Sigmoid colon (tissue), 7 donors: Measurements from ENCODE around the gene ZFAND2B. TPM values are rescaled to one million over a fixed set of nuclear protein-coding genes. Genes with fewer than 3 reads are reported as not detected.

Experiments
- DNase-seq: peaks from one replicate; pipeline ENCODE4 v3.0.0-alpha.2; 2019
- H3K27ac ChIP-seq, 4 donors: fragments of 200-600 bp; sonication (generic); one replicate each; pipeline ENCODE4 v1.5.1; 2016 to 2019; ENCODE audit warnings: mild to moderate bottlenecking in 1 of 4
- H3K27me3 ChIP-seq, 3 donors: fragments of 200-600 bp; sonication (generic); one replicate each; pipeline ENCODE4 v1.5.1; 2019; ENCODE audit warnings: mild to moderate bottlenecking in 1 of 3
- H3K36me3 ChIP-seq, 4 donors: fragments of 200-600 bp; sonication (generic); one replicate each; pipeline ENCODE4 v1.5.1; 2016 to 2019
- H3K4me1 ChIP-seq, 4 donors: fragments of 200-600 bp; sonication (generic); one replicate each; pipeline ENCODE4 v1.5.1; 2017 to 2019
- H3K4me3 ChIP-seq, 4 donors: fragments of 200-600 bp; sonication (generic); one replicate each; pipeline ENCODE4 v1.5.1; 2017 to 2019; ENCODE audit warnings: mild to moderate bottlenecking in 2 of 4, moderate library complexity in 1 of 4
- H3K9me3 ChIP-seq, 4 donors: fragments of 200-600 bp in 3 of 4; sonication (generic) in 3 of 4; one replicate each; pipeline versions ENCODE4 v1.5.1 to v1.6.1; 2013 to 2019
- CTCF ChIP-seq, 4 experiments: fragments of 450-650 bp in 3 of 4; fragments of 200-600 bp in 1 of 4; IDR thresholded peaks; one replicate each; pipeline ENCODE4 v1.5.1; 2016 to 2019; ENCODE audit warnings: antibody characterized with exemption in 4 of 4, mild to moderate bottlenecking in 3 of 4, moderate library complexity in 2 of 4
- EP300 ChIP-seq, 4 donors: sonication (generic); formaldehyde crosslinking; IDR thresholded peaks; one replicate each; pipeline ENCODE4 v1.6.1; 2017; ENCODE audit warnings: antibody characterized with exemption in 4 of 4
- POLR2A ChIP-seq, 2 donors: fragments of 450-650 bp; IDR thresholded peaks; one replicate each; pipeline ENCODE4 v1.6.1; 2016; ENCODE audit warnings: antibody characterized with exemption in 2 of 2, mild to moderate bottlenecking in 2 of 2, moderate library complexity in 2 of 2
- POLR2AphosphoS5 ChIP-seq, 4 donors: sonication (generic); formaldehyde crosslinking; IDR thresholded peaks; one replicate each; pipeline ENCODE4 v1.6.1; 2017; ENCODE audit warnings: antibody characterized with exemption in 4 of 4
- WGBS, 2 donors: extraction: QIAGEN DNeasy Blood & Tissue Kit; methylation state at CpG; one replicate each; pipeline ENCODE4 v1.1.7; 2013; 5-methylcytosine and 5-hydroxymethylcytosine counted together
- intact Hi-C: fragments of 100-400 bp; cut with DNase I; formaldehyde crosslinking; loops from one replicate; pipeline ENCODE4 v1.15.1; 2023
- polyA plus RNA-seq, 3 donors: library from polyadenylated mRNA; stranded (reverse); fragments of 200-250 nt; gene quantifications; one replicate each; pipeline ENCODE4 v1.2.3, GENCODE V29; 2013
- total RNA-seq, 4 donors: library from RNA; depleted of rRNA; stranded (reverse); fragments of >200 nt; gene quantifications; one replicate each; pipeline ENCODE4 v1.1.0, GENCODE V29; 2016
- donor health status: healthy with polysubstance abuse.
- donor health status: Bipolar disorder and iron deficiency.
- donor health status: healthy.

The ZFAND2B gene
- total and polyA plus RNA-seq, 7 donors: 26.9 to 103 (median 52.4) TPM

GRCh38 chr2:219181531-219181930 lies 25.1 kb upstream of the ZFAND2B start:
- Histone ChIP-seq H3K27me3 (no peaks in the 10 kb centered on the region), H3K4me1 (peaks cover 2 to 21% (median 16%) of the 10 kb centered on the region in 4 donors), H3K36me3 (peaks cover 29 to 60% (median 40%) of the 10 kb centered on the region in 4 donors), H3K27ac (no peak overlapping the region), H3K9me3 (no peaks in the 10 kb centered on the region), H3K4me3 (no peak overlapping the region)
- TF ChIP-seq CTCF (IDR thresholded peaks at IDR 0.05) (no peak), POLR2AphosphoS5 (IDR thresholded peaks at IDR 0.05) (no peak)
- DNase-seq: peak; percentile 30
- intact Hi-C loops: no loop called here
- 94 to 95% methylated on average over 6 of the region's 6 CpGs for WGBS, 2 donors

GRCh38 chr2:219182331-219183150 lies 24.0 kb upstream of the ZFAND2B start:
- H3K4me1 ChIP-seq: peaks cover 0 to 18% (median 16%) of the 10 kb centered on the region in 4 donors
- intact Hi-C loops: no loop called here
- peaks cover 29 to 60% (median 40%) of the 10 kb centered on the region in 4 donors for H3K36me3 ChIP-seq
- no peak overlapping the region for H3K4me3 ChIP-seq
- peak; percentile 58 for DNase-seq
- no peaks in the 10 kb centered on the region for H3K9me3 ChIP-seq
- peak overlapping the region in 1 of 4 donors; percentile 6 for H3K27ac ChIP-seq
- H3K27me3 ChIP-seq: no peaks in the 10 kb centered on the region
- TF ChIP-seq POLR2A (IDR thresholded peaks at IDR 0.05) (no peak), CTCF (IDR thresholded peaks at IDR 0.05) (no peak), EP300 (IDR thresholded peaks at IDR 0.05) (no peak), POLR2AphosphoS5 (IDR thresholded peaks at IDR 0.05) (no peak)
- WGBS, 2 donors: 41 to 71% methylated on average over 8 of the region's 8 CpGs

- H3K27ac ChIP-seq: peak overlapping the region in 1 of 4 donors; percentile 6
- TF ChIP-seq EP300 (IDR thresholded peaks at IDR 0.05): no peak
- no peak for TF ChIP-seq CTCF (IDR thresholded peaks at IDR 0.05)
- TF ChIP-seq POLR2A (IDR thresholded peaks at IDR 0.05): no peak
- TF ChIP-seq POLR2AphosphoS5 (IDR thresholded peaks at IDR 0.05): no peak
- H3K4me1 ChIP-seq: peaks cover 0 to 17% (median 16%) of the 10 kb centered on the region in 4 donors
- H3K36me3 ChIP-seq: peaks cover 29 to 60% (median 40%) of the 10 kb centered on the region in 4 donors
- H3K4me3 ChIP-seq: no peak overlapping the region
- DNase-seq: peak; percentile 48
- 64 to 91% methylated on average over 6 of the region's 6 CpGs for WGBS, 2 donors
- no peaks in the 10 kb centered on the region for H3K27me3 ChIP-seq
- no peaks in the 10 kb centered on the region for H3K9me3 ChIP-seq
- intact Hi-C loops: no loop called here
Observed at GRCh38 chr2:219183151-219183772, 23.3 kb upstream of the ZFAND2B start.

GRCh38 chr2:219184121-219184520 lies 22.5 kb upstream of the ZFAND2B start:
- no peak for DNase-seq
- H3K27ac ChIP-seq: no peak overlapping the region
- WGBS, 2 donors: 88 to 90% methylated on average over 2 of the region's 2 CpGs
- no peak overlapping the region for H3K4me3 ChIP-seq
- peaks cover 0 to 11% (median 10%) of the 10 kb centered on the region in 4 donors for H3K4me1 ChIP-seq
- no peaks in the 10 kb centered on the region for H3K9me3 ChIP-seq
- intact Hi-C loops: no loop called here
- no peak for TF ChIP-seq POLR2A (IDR thresholded peaks at IDR 0.05)
- TF ChIP-seq EP300 (IDR thresholded peaks at IDR 0.05): no peak
- TF ChIP-seq CTCF (IDR thresholded peaks at IDR 0.05): no peak
- TF ChIP-seq POLR2AphosphoS5 (IDR thresholded peaks at IDR 0.05): no peak
- no peaks in the 10 kb centered on the region for H3K27me3 ChIP-seq
- peaks cover 29 to 60% (median 40%) of the 10 kb centered on the region in 4 donors for H3K36me3 ChIP-seq
